ENCODE data around the gene ITPKC.

ITPKC gene

DNA sequence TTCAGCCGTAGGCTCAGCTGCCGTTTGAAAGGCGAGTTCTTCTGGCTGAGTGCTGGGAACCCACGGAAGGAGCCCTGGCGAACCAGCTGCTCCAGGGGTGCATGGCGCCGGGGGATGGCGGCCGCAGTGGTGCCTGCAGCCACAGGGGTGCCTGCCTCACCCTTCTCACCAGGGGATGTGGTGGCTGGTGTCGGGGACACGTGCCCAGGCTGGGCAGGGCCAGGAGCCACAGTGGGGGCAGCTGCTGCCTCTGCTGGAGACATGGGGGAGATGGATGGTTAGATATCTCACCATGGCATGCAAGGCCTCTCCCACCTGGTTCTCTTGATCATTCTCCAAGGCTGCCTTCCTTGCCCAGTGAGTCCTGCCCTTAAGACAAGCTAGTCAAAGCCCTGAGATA lies 43.5 kb upstream of the ITPKC start:
- Histone ChIP-seq H3K4me3 (ENCODE audit: control insufficient read depth in 1 of 7, extremely low read depth in 1 of 7, insufficient read depth in 4 of 7, low read depth in 2 of 7, low read length in 6 of 7) (no peak overlapping the region), H3K27ac (ENCODE audit: insufficient read depth in 1 of 2, low read depth in 1 of 2, low read length in 2 of 2, poor library complexity in 1 of 2, severe bottlenecking in 2 of 2) (no peak overlapping the region), H3K36me3 (ENCODE audit: control insufficient read depth in 4 of 4, insufficient read depth in 4 of 4, low read length in 3 of 4) (peaks cover 18 to 85% (median 55%) of the 10 kb centered on the region in 4 experiments), H3K9me3 (ENCODE audit: control extremely low read depth in 1 of 5, control insufficient read depth in 4 of 5, insufficient read depth in 2 of 5, low read depth in 1 of 5, low read length in 4 of 5) (peaks cover 0 to 16% (median 7%) of the 10 kb centered on the region in 5 experiments), H3K27me3 (replicated peaks in 2 of 5; ENCODE audit: control insufficient read depth in 4 of 5, insufficient read depth in 5 of 5, low read length in 4 of 5) (no peaks in the 10 kb centered on the region), H3K4me1 (ENCODE audit: control extremely low read depth in 1 of 4, control insufficient read depth in 4 of 4, insufficient read depth in 4 of 4, low read length in 3 of 4) (peaks cover 0 to 4% (median 0%) of the 10 kb centered on the region in 4 experiments)
- WGBS (ENCODE audit: insufficient coverage), result 97% methylated on average over 10 of the region's 11 CpGs
- ChIA-PET POLR2A (no interaction called here), CTCF (no interaction called here)
- DNase-seq, result no peak

DNA sequence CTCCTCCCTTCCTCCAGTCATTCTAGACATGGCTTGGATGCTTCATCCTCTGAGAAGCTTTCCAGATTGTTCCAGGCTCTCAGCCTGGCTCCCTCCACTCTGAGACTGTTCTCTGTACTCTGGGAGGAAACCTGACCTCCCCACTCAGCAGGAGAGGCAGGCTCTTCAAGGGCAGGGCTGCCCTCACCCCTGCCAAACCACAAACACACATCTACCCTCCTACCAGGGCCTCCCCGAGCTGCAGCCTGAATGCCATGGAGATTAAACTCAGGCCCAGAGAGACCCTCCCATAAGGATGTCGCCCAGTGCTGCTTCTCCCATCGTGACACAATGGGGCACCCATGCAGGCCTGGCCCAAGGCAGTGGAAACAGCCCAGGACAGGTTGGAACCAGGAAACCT lies 42.6 kb upstream of the ITPKC start:
- ChIA-PET CTCF (no interaction called here), POLR2A (no interaction called here)
- peaks cover 10 to 84% (median 49%) of the 10 kb centered on the region in 4 experiments for H3K36me3 ChIP-seq (ENCODE audit: control insufficient read depth in 4 of 4, insufficient read depth in 4 of 4, low read length in 3 of 4)
- WGBS (ENCODE audit: insufficient coverage), result 43% methylated on average over 3 of the region's 3 CpGs
- H3K4me3 ChIP-seq (ENCODE audit: control insufficient read depth in 1 of 7, extremely low read depth in 1 of 7, insufficient read depth in 4 of 7, low read depth in 2 of 7, low read length in 6 of 7), result no peak overlapping the region
- DNase-seq, result no peak
- peaks cover 0 to 4% (median 0%) of the 10 kb centered on the region in 4 experiments for H3K4me1 ChIP-seq (ENCODE audit: control extremely low read depth in 1 of 4, control insufficient read depth in 4 of 4, insufficient read depth in 4 of 4, low read length in 3 of 4)
- H3K9me3 ChIP-seq (ENCODE audit: control extremely low read depth in 1 of 5, control insufficient read depth in 4 of 5, insufficient read depth in 2 of 5, low read depth in 1 of 5, low read length in 4 of 5), result peaks cover 0 to 10% (median 6%) of the 10 kb centered on the region in 5 experiments
- H3K27ac ChIP-seq (ENCODE audit: insufficient read depth in 1 of 2, low read depth in 1 of 2, low read length in 2 of 2, poor library complexity in 1 of 2, severe bottlenecking in 2 of 2), result no peak overlapping the region
- H3K27me3 ChIP-seq (replicated peaks in 2 of 5; ENCODE audit: control insufficient read depth in 4 of 5, insufficient read depth in 5 of 5, low read length in 4 of 5), result no peaks in the 10 kb centered on the region

DNA sequence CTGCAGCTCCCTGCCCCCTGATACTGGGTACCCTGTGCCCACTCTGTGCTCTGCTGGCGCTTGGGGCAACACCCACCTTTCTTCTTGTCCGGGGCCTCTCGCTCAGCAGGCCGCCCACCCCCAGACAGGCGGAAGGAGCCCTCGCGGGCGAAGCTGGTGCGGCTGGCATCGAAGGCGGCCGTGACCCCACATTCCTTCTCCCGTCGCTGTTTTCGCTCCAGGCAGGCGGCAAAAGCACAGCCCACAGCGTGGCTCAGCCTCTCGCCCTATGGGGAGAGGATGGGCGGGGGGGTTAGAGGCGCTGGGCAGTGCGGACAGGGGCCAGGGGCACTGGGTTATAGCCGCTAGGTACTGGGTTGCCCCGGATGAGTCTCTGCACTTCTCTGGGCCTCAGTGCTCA lies 39.8 kb upstream of the ITPKC start:
- ChIA-PET CTCF (no interaction called here), POLR2A (no interaction called here)
- Histone ChIP-seq H3K36me3 (ENCODE audit: control insufficient read depth in 4 of 4, insufficient read depth in 4 of 4, low read length in 3 of 4) (peaks cover 0 to 68% (median 38%) of the 10 kb centered on the region in 4 experiments), H3K27me3 (replicated peaks in 2 of 5; ENCODE audit: control insufficient read depth in 4 of 5, insufficient read depth in 5 of 5, low read length in 4 of 5) (no peaks in the 10 kb centered on the region), H3K27ac (ENCODE audit: insufficient read depth in 1 of 2, low read depth in 1 of 2, low read length in 2 of 2, poor library complexity in 1 of 2, severe bottlenecking in 2 of 2) (no peak overlapping the region), H3K4me3 (ENCODE audit: control insufficient read depth in 1 of 7, extremely low read depth in 1 of 7, insufficient read depth in 4 of 7, low read depth in 2 of 7, low read length in 6 of 7) (no peak overlapping the region), H3K4me1 (ENCODE audit: control extremely low read depth in 1 of 4, control insufficient read depth in 4 of 4, insufficient read depth in 4 of 4, low read length in 3 of 4) (peaks cover 0 to 4% (median 0%) of the 10 kb centered on the region in 4 experiments), H3K9me3 (ENCODE audit: control extremely low read depth in 1 of 5, control insufficient read depth in 4 of 5, insufficient read depth in 2 of 5, low read depth in 1 of 5, low read length in 4 of 5) (no peaks in the 10 kb centered on the region)
- 98% methylated on average over 22 of the region's 23 CpGs for WGBS (ENCODE audit: insufficient coverage)
- DNase-seq, result no peak

DNA sequence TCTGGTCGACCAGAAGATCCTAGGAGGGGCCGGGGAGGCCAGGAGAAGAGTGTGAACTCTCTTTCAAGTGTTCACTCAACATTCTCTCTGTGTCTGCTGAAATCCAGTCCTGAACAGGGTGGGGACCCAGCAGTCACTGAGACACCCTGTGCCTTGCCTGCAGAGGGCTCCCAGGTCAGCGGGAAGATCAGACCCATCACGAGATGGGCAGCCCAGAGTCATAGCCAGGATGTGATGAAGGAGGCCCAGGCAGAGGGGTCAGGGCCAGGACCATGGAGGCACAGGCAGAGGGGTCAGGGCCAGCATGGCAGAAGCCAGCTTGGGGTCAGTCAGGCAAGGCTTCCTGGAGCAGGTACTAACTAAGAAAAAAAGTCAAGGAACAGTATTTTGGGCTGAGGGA lies 35.9 kb upstream of the ITPKC start:
- no peak for DNase-seq
- ChIA-PET POLR2A (no interaction called here), CTCF (interaction anchor here (1.1 kb wide), 1 partner anchor 567 kb away, joined by 3 read pairs; no protein-coding TSS in a partner anchor)
- no peaks in the 10 kb centered on the region for H3K27me3 ChIP-seq (replicated peaks in 2 of 5; ENCODE audit: control insufficient read depth in 4 of 5, insufficient read depth in 5 of 5, low read length in 4 of 5)
- no peaks in the 10 kb centered on the region for H3K9me3 ChIP-seq (ENCODE audit: control extremely low read depth in 1 of 5, control insufficient read depth in 4 of 5, insufficient read depth in 2 of 5, low read depth in 1 of 5, low read length in 4 of 5)
- 91% methylated on average over 4 of the region's 4 CpGs for WGBS (ENCODE audit: insufficient coverage)
- H3K27ac ChIP-seq (ENCODE audit: insufficient read depth in 1 of 2, low read depth in 1 of 2, low read length in 2 of 2, poor library complexity in 1 of 2, severe bottlenecking in 2 of 2), result no peak overlapping the region
- no peaks in the 10 kb centered on the region for H3K4me1 ChIP-seq (ENCODE audit: control extremely low read depth in 1 of 4, control insufficient read depth in 4 of 4, insufficient read depth in 4 of 4, low read length in 3 of 4)
- no peak overlapping the region for H3K4me3 ChIP-seq (ENCODE audit: control insufficient read depth in 1 of 7, extremely low read depth in 1 of 7, insufficient read depth in 4 of 7, low read depth in 2 of 7, low read length in 6 of 7)
- H3K36me3 ChIP-seq (ENCODE audit: control insufficient read depth in 4 of 4, insufficient read depth in 4 of 4, low read length in 3 of 4), result peaks cover 0 to 66% (median 25%) of the 10 kb centered on the region in 4 experiments

DNA sequence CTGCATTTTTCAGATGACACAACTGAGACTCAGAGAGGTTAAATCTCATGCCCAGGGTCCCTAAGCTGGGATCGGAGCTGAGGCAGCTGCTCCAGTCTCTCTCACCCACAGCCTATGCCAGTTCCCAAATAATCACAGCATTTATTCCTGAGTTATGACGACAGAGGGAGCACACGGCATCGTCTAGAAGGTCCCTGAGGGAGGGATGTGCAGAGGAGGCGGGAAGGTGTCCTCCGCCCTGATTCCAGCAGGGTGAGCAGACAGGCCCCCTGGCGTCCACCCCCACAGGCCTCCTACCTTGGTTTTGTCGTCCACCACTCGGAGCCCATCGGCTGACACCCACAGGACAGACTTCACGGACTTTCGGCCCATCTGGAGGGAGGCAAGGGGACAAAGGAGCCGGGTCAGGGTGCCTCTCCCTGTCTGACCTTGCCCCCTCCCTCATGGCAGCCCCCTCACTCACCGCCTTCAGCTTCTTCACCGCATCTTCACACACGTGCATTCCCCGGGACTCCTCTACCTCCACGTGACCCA lies 34.4 kb upstream of the ITPKC start:
- Histone ChIP-seq H3K27ac (ENCODE audit: insufficient read depth in 1 of 2, low read depth in 1 of 2, low read length in 2 of 2, poor library complexity in 1 of 2, severe bottlenecking in 2 of 2) (no peak overlapping the region), H3K4me1 (ENCODE audit: control extremely low read depth in 1 of 4, control insufficient read depth in 4 of 4, insufficient read depth in 4 of 4, low read length in 3 of 4) (no peaks in the 10 kb centered on the region), H3K4me3 (ENCODE audit: control insufficient read depth in 1 of 7, extremely low read depth in 1 of 7, insufficient read depth in 4 of 7, low read depth in 2 of 7, low read length in 6 of 7) (no peak overlapping the region), H3K36me3 (ENCODE audit: control insufficient read depth in 4 of 4, insufficient read depth in 4 of 4, low read length in 3 of 4) (peaks cover 0 to 58% (median 24%) of the 10 kb centered on the region in 4 experiments), H3K27me3 (replicated peaks in 2 of 5; ENCODE audit: control insufficient read depth in 4 of 5, insufficient read depth in 5 of 5, low read length in 4 of 5) (no peaks in the 10 kb centered on the region), H3K9me3 (ENCODE audit: control extremely low read depth in 1 of 5, control insufficient read depth in 4 of 5, insufficient read depth in 2 of 5, low read depth in 1 of 5, low read length in 4 of 5) (no peaks in the 10 kb centered on the region)
- CTCF ChIA-PET, result no interaction called here
- no peak for DNase-seq
- 96% methylated on average over 12 of the region's 18 CpGs for WGBS (ENCODE audit: insufficient coverage)
- POLR2A ChIA-PET, result no interaction called here

DNA sequence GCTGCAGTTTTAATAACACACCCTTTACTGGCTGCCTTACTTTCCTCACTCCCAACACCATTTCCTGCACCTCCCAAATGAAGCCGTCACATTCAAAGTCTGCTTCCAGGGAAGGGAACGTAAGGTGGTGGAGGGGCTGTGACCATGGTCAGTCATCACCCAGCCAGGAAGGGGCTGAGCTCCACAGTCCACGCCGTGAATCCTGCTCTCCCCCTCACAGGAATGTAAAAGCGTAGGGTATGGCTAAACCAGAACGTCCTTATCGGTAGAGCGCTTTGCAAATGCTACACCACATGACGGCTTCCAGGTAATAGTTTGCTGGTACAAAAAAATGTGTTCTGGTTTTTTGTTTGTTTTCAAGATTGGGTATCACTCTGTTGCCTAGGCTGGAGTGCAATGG lies 33.5 kb upstream of the ITPKC start:
- Histone ChIP-seq H3K27me3 (replicated peaks in 2 of 5; ENCODE audit: control insufficient read depth in 4 of 5, insufficient read depth in 5 of 5, low read length in 4 of 5) (no peaks in the 10 kb centered on the region), H3K36me3 (ENCODE audit: control insufficient read depth in 4 of 4, insufficient read depth in 4 of 4, low read length in 3 of 4) (peaks cover 0 to 49% (median 22%) of the 10 kb centered on the region in 4 experiments), H3K9me3 (ENCODE audit: control extremely low read depth in 1 of 5, control insufficient read depth in 4 of 5, insufficient read depth in 2 of 5, low read depth in 1 of 5, low read length in 4 of 5) (no peaks in the 10 kb centered on the region), H3K4me1 (ENCODE audit: control extremely low read depth in 1 of 4, control insufficient read depth in 4 of 4, insufficient read depth in 4 of 4, low read length in 3 of 4) (no peaks in the 10 kb centered on the region), H3K27ac (ENCODE audit: insufficient read depth in 1 of 2, low read depth in 1 of 2, low read length in 2 of 2, poor library complexity in 1 of 2, severe bottlenecking in 2 of 2) (no peak overlapping the region), H3K4me3 (ENCODE audit: control insufficient read depth in 1 of 7, extremely low read depth in 1 of 7, insufficient read depth in 4 of 7, low read depth in 2 of 7, low read length in 6 of 7) (no peak overlapping the region)
- ChIA-PET CTCF (interaction anchor here (1.2 kb wide), 1 partner anchor 33 kb away, joined by 4 read pairs; the partner anchor contains the start of genes COQ8B and ITPKC), POLR2A (no interaction called here)
- WGBS (ENCODE audit: insufficient coverage), result 97% methylated on average over 9 of the region's 9 CpGs
- no peak for DNase-seq

DNA sequence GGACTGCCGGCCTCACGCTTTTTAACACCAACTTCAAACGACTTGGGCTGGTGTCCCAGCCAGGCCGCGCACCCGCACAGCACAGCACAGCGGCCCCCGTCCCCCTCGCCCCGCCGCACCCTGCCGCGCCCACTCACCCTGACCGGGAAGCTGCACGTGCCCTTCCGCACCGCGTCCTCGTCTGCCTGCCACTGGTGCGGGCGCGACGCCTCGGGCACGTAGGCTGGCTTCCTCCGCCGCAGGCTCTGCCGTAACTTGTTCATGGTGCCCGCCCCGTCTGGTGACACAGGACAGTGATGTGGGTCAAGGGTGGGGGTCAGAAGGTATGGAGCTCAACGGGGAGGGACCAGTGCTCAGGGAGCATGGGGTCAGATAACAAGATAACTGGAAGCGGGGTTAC lies 32.6 kb upstream of the ITPKC start:
- no peak overlapping the region for H3K27ac ChIP-seq (ENCODE audit: insufficient read depth in 1 of 2, low read depth in 1 of 2, low read length in 2 of 2, poor library complexity in 1 of 2, severe bottlenecking in 2 of 2)
- peaks cover 0 to 5% (median under 1%) of the 10 kb centered on the region in 4 experiments for H3K4me1 ChIP-seq (ENCODE audit: control extremely low read depth in 1 of 4, control insufficient read depth in 4 of 4, insufficient read depth in 4 of 4, low read length in 3 of 4)
- no peak overlapping the region for H3K4me3 ChIP-seq (ENCODE audit: control insufficient read depth in 1 of 7, extremely low read depth in 1 of 7, insufficient read depth in 4 of 7, low read depth in 2 of 7, low read length in 6 of 7)
- no peak for DNase-seq
- ChIA-PET CTCF (interaction anchor here (1.2 kb wide), 1 partner anchor 32 kb away, joined by 4 read pairs; the partner anchor contains the start of genes COQ8B and ITPKC), POLR2A (no interaction called here)
- H3K36me3 ChIP-seq (ENCODE audit: control insufficient read depth in 4 of 4, insufficient read depth in 4 of 4, low read length in 3 of 4), result peaks cover 0 to 42% (median 19%) of the 10 kb centered on the region in 4 experiments
- WGBS (ENCODE audit: insufficient coverage), result 98% methylated on average over 31 of the region's 32 CpGs
- H3K27me3 ChIP-seq (replicated peaks in 2 of 5; ENCODE audit: control insufficient read depth in 4 of 5, insufficient read depth in 5 of 5, low read length in 4 of 5), result no peaks in the 10 kb centered on the region
- H3K9me3 ChIP-seq (ENCODE audit: control extremely low read depth in 1 of 5, control insufficient read depth in 4 of 5, insufficient read depth in 2 of 5, low read depth in 1 of 5, low read length in 4 of 5), result no peaks in the 10 kb centered on the region
